Heart right ventricle (tissue), 16 donors: ENCODE results near the gene SIRT7. TPM values are rescaled to one million over a fixed set of nuclear protein-coding genes. Genes with fewer than 3 reads are reported as not detected.
A peak's percentile ranks its signal among the peaks of the same experiment; 100 is the strongest.

Source experiments
- ATAC-seq, 8 donors: fragments of 200-7000 bp; cut with Tn5 transposase; one replicate each; pipeline ENCODE4 v1.9.1; 2020; ENCODE audit warnings: mild to moderate bottlenecking in 8 of 8, moderate library complexity in 8 of 8, moderate number of reproducible peaks in 1 of 8
- DNase-seq, 2 donors: peaks; one replicate each; pipeline ENCODE4 v3.0.0-alpha.2; 2020
- H3K27ac ChIP-seq, 10 donors: fragments of 200-600 bp; sonication (generic) in 2 of 10; one replicate each; pipeline versions ENCODE4 v1.5.0 to v1.8.0; 2020 to 2022; ENCODE audit warnings: mild to moderate bottlenecking in 3 of 10
- H3K27me3 ChIP-seq, 7 donors: fragments of 200-600 bp; one replicate each; pipeline ENCODE4 v1.8.0; 2021 to 2022; ENCODE audit warnings: mild to moderate bottlenecking in 2 of 7
- H3K36me3 ChIP-seq, 9 donors: fragments of 200-600 bp; sonication (generic) in 1 of 9; one replicate each; pipeline versions ENCODE4 v1.5.0 to v1.8.0; 2020 to 2022; ENCODE audit warnings: mild to moderate bottlenecking in 2 of 9
- H3K4me1 ChIP-seq, 9 donors: fragments of 200-600 bp; sonication (generic) in 1 of 9; one replicate each; pipeline versions ENCODE4 v1.5.0 to v1.8.0; 2020 to 2022; ENCODE audit warnings: mild to moderate bottlenecking in 4 of 9
- H3K4me3 ChIP-seq, 10 donors: fragments of 200-600 bp; sonication (generic) in 2 of 10; one replicate each; pipeline versions ENCODE4 v1.5.0 to v1.8.0; 2020 to 2022; ENCODE audit warnings: mild to moderate bottlenecking in 7 of 10, moderate library complexity in 2 of 10
- H3K9me3 ChIP-seq, 11 donors: fragments of 200-600 bp in 10 of 11; sonication (generic) in 2 of 11; one replicate each; pipeline versions ENCODE4 v1.5.0 to v1.8.0; 2013 to 2022; ENCODE audit warnings: mild to moderate bottlenecking in 2 of 11, control low read depth in 1 of 11, moderate library complexity in 1 of 11
- CTCF ChIP-seq, 9 donors: fragments of 200-600 bp; sonication (generic) in 2 of 9; IDR thresholded peaks; one replicate each; pipeline versions ENCODE4 v1.5.0 to v1.8.0; 2021 to 2022; ENCODE audit warnings: antibody characterized with exemption in 9 of 9, mild to moderate bottlenecking in 5 of 9, moderate library complexity in 1 of 9
- WGBS, 2 donors: extraction: QIAGEN DNeasy Blood & Tissue Kit; methylation state at CpG; one replicate each; pipeline ENCODE4 v1.1.7; 2013; ENCODE audit warnings: inconsistent platforms in 1 of 2; 5-methylcytosine and 5-hydroxymethylcytosine counted together
- intact Hi-C, 10 donors: fragments of 100-400 bp; cut with DNase I; formaldehyde crosslinking; loops; one replicate each; pipeline versions ENCODE4 v1.11.1 to v1.14.2; 2022
- polyA plus RNA-seq, 2 donors: library from polyadenylated mRNA; stranded (reverse); fragments of 200-250 nt; gene quantifications; one replicate each; pipeline ENCODE4 v1.2.3, GENCODE V29; 2013
- total RNA-seq, 10 donors: library from RNA; stranded (reverse); fragmentation: NEBNext Ultra II Directional in 3 of 10; extraction: Animal tissue kit (Norgen Biotek cat#: 25700) in 3 of 10; gene quantifications; one replicate each; pipeline versions ENCODE4 v1.2.1 to v1.2.4, GENCODE V29; 2021 to 2023
- donor health status: Arrhythmogenic right ventricular cardiomyopathy.
- donor health status: ischemic (EF 13 %, LVEDD 7.1; RV severe dilation, severe dysfunction).
- donor health status: healthy with polysubstance abuse.
- donor health status: DM: no; HTN: yes; CAD: no.
- donor health status: DM: no; HTN: no; CAD: no.
- donor health status: ischemic (EF 25% LVEDD 6.9; RV normal size, moderate dysfunction).
- donor health status: ischemic (EF 25% LVEDD 5.7; RV mildly dilated, moderate dysfunction).
- donor health status: healthy.
- donor health status: DM: yes; HTN: yes; CAD: no.
- donor health status: Ischemic cardiomyopathy.
- donor health status: ischemic (EF 35%, LVEDD 5.7; RV mildly dilated, moderate dysfunction).
- donor health status: nonischemic (EF 11% LVEDD 7.7; RV severe dilation, severe dysfunction).
- donor health status: DM: yes; HTN: yes; CAD: no.
- donor health status: PGD.
- donor health status: ischemic (EF 29% LVEDD 5.4; RV normal size, mild dysfunction).
- donor health status: nonischemic (EF 23%, LVEDD 6.1; RV moderate dilation, normal function).

SIRT7 gene
- total and polyA plus RNA-seq, 12 donors, result 4.4 to 15.7 (median 6.2) TPM

GRCh38 chr17:81884968-81885367, 33.0 kb downstream of the SIRT7 start:
- Histone ChIP-seq H3K27me3 (no peaks in the 10 kb centered on the region), H3K9me3 (no peaks in the 10 kb centered on the region), H3K36me3 (peaks cover 0 to 100% (median 25%) of the 10 kb centered on the region in 9 donors), H3K4me3 (no peak overlapping the region), H3K4me1 (peaks cover 4 to 32% (median 6%) of the 10 kb centered on the region in 9 donors), H3K27ac (no peak overlapping the region)
- ATAC-seq, result peak in 1 of 8 donors; percentile 32
- DNase-seq, result no peak
- no peak for TF ChIP-seq CTCF (IDR thresholded peaks at IDR 0.05)
- intact Hi-C loops, result loop anchor here in 1 of 10 donors (1.0 kb wide), 1 partner anchor 33 kb away; no protein-coding TSS in a partner anchor
- 94 to 96% methylated on average over 5 of the region's 5 CpGs for WGBS, 2 donors

DNA sequence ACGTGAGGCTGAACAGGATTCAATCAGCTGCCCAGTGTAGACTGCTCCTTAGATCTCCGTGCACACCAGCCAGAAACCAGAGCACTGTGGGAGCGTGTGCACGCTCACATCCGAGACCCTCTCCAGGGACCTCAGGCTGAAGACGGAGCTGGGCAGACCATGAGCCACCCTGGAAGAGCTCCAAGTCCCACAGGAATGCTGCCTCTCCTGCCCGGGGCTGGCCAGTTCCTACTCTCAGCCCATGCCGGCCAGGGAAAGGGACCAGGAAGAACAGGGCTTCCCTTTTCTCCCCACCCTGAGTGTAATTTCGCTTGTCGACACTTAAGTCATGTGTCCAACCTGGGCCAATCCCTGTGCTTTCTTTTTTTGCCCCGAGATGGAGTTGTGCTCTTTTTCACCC, 33.5 kb downstream of the SIRT7 start:
- Histone ChIP-seq H3K4me1 (peaks cover 0 to 27% (median 2%) of the 10 kb centered on the region in 9 donors), H3K27ac (no peak overlapping the region), H3K27me3 (no peaks in the 10 kb centered on the region), H3K9me3 (no peaks in the 10 kb centered on the region), H3K36me3 (peaks cover 0 to 100% (median 23%) of the 10 kb centered on the region in 9 donors), H3K4me3 (no peak overlapping the region)
- 31 to 42% methylated on average over 10 to 11 of the region's 11 CpGs for WGBS, 2 donors
- no peak for TF ChIP-seq CTCF (IDR thresholded peaks at IDR 0.05)
- intact Hi-C loops, result no loop called here
- DNase-seq, result peak in 1 of 2 donors; percentile 5
- peak in 6 of 8 donors; percentile 21 to 50 (median 40) for ATAC-seq

DNA sequence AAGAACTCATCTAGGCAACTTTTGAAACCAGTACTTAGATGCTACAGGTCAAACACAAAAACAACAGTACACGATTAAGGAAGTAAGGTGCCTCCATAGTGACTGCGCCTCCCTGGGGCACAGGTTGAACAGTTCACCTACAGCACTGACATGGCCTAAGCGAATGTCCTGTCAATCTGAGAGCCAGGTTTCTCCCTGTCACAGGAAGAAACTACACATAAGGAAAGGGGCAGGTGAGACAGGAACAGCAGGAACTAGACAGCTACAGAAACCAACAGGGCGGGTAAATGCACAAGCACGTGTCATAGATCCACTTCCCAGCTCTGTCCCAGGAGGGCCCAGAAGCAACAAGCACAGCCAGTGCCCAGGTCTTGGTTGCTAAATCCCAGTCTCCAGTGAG, 38.9 kb downstream of the SIRT7 start:
- no peaks in the 10 kb centered on the region for H3K4me1 ChIP-seq
- peaks cover 0 to 70% (median 10%) of the 10 kb centered on the region in 9 donors for H3K36me3 ChIP-seq
- no peaks in the 10 kb centered on the region for H3K27me3 ChIP-seq
- intact Hi-C loops, result loop anchor here in 1 of 10 donors (5.0 kb wide), 1 partner anchor 43 kb away; no protein-coding TSS in a partner anchor
- DNase-seq (no peak), ATAC-seq (no peak)
- H3K9me3 ChIP-seq, result no peaks in the 10 kb centered on the region
- no peak overlapping the region for H3K4me3 ChIP-seq
- H3K27ac ChIP-seq, result no peak overlapping the region
- TF ChIP-seq CTCF (IDR thresholded peaks at IDR 0.05), result no peak
- 87 to 91% methylated on average over 5 of the region's 5 CpGs for WGBS, 2 donors

DNA sequence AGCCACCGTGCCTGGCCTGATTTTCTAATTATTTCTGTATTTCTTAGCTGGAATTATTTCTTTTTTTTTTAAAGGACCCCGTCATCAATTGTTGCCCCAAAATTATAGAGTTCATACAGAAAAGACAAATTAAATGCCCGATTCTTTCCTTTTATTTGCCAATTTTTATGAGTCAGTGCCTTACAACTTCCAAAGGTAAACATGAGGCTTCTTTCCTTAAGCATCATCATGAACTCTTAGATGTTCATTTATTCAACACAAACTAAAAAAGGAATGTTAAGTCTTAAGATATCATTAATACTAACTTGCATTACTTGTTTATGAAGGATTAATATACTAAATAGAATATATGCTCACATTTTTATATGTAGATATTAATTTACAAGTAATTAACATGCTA, 39.7 kb downstream of the SIRT7 start:
- H3K36me3 ChIP-seq, result peaks cover 0 to 62% (median 10%) of the 10 kb centered on the region in 9 donors
- ATAC-seq (no peak), DNase-seq (no peak)
- H3K4me1 ChIP-seq, result peaks cover 0 to 2% (median 0%) of the 10 kb centered on the region in 9 donors
- WGBS, 2 donors, result 94 to 97% methylated on average over 3 of the region's 3 CpGs
- intact Hi-C loops, result loop anchor here in 1 of 10 donors (5.0 kb wide), 1 partner anchor 44 kb away; no protein-coding TSS in a partner anchor
- H3K27ac ChIP-seq, result no peak overlapping the region
- TF ChIP-seq CTCF (IDR thresholded peaks at IDR 0.05), result no peak
- no peaks in the 10 kb centered on the region for H3K27me3 ChIP-seq
- no peaks in the 10 kb centered on the region for H3K9me3 ChIP-seq
- H3K4me3 ChIP-seq, result no peak overlapping the region
